Thyroid gland (tissue), 4 donors: Measurements from ENCODE around the gene KDELR3. TPM values are rescaled to one million over a fixed set of nuclear protein-coding genes. Genes with fewer than 3 reads are reported as not detected.
A peak's percentile ranks its signal among the peaks of the same experiment; 100 is the strongest.

Experiments
- DNase-seq, 2 donors: peaks; one replicate each; pipeline ENCODE4 v3.0.0-alpha.2; 2019
- H3K27ac ChIP-seq, 3 donors: fragments of 200-600 bp; sonication (generic); 1 replicate in 2 of 3; 2 replicates in 1 of 3; pipeline ENCODE4 v1.5.1; 2016 to 2019; ENCODE audit warnings: mild to moderate bottlenecking in 1 of 3, moderate library complexity in 1 of 3
- H3K27me3 ChIP-seq: fragments of 200-600 bp; sonication (generic); one replicate; pipeline ENCODE4 v1.5.1; 2019
- H3K36me3 ChIP-seq, 2 donors: fragments of 200-600 bp; sonication (generic); one replicate each; pipeline ENCODE4 v1.5.1; 2016 to 2019
- H3K4me1 ChIP-seq, 2 donors: fragments of 200-600 bp; sonication (generic); one replicate each; pipeline ENCODE4 v1.5.1; 2017 to 2019
- H3K4me3 ChIP-seq, 3 donors: fragments of 200-600 bp; sonication (generic); replicated peaks in 1 of 3; 1 replicate in 2 of 3; 2 replicates in 1 of 3; pipeline ENCODE4 v1.5.1; 2016; ENCODE audit warnings: mild to moderate bottlenecking in 1 of 3
- H3K9me3 ChIP-seq: fragments of 200-600 bp; sonication (generic); one replicate; pipeline ENCODE4 v1.5.1; 2017
- POLR2A ChIP-seq, 2 donors: fragments of 450-650 bp; IDR thresholded peaks; one replicate each; pipeline ENCODE4 v1.6.1; 2017; ENCODE audit warnings: antibody characterized with exemption in 2 of 2, mild to moderate bottlenecking in 2 of 2, moderate library complexity in 1 of 2
- WGBS, 2 donors: methylation state at CpG; one replicate each; pipeline ENCODE4 v1.1.5; 2017; 5-methylcytosine and 5-hydroxymethylcytosine counted together
- intact Hi-C: fragments of 100-400 bp; cut with DNase I; formaldehyde crosslinking; loops from one replicate; pipeline ENCODE4 v1.15.1; 2023
- total RNA-seq, 4 donors: library from RNA; depleted of rRNA; stranded (reverse); fragments of >200 nt; gene quantifications; one replicate each; pipeline ENCODE4 v1.2.3, GENCODE V29; 2016
- TF ChIP-seq, protein P1 (sequence below), 6 experiments: fragments of 200-600 bp in 3 of 6; fragments of 450-650 bp in 3 of 6; sonication (generic) in 3 of 6; IDR thresholded peaks; one replicate each; pipeline ENCODE4 v1.5.1; 2016 to 2019; ENCODE audit warnings: antibody characterized with exemption in 6 of 6, mild to moderate bottlenecking in 2 of 6, inconsistent platforms in 1 of 6, moderate library complexity in 1 of 6

KDELR3 gene
- total RNA-seq, 4 donors from 2014 or later, result 7.5 to 14.4 (median 11.8) TPM

DNA sequence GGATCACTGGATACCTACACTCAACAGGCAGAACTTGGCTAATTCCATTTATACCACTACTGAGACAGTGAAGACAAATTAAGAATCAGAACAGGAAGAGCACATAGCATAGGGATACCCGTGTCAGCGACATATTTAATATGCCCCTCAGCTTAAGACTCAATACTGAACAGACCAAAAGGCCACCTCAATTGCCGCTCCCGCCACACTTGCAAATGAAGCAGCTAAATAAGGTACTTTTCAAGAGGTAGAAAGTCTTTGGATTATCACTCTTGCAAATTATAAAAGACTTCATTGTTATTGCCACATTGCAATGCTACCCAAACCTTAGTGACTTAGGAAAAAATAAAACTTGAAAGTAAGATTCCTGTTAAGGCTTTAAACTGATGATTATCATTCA, 35.1 kb downstream of the KDELR3 start:
- H3K9me3 ChIP-seq, result no peaks in the 10 kb centered on the region
- WGBS, 2 donors, result 44 to 47% methylated on average over 4 of the region's 4 CpGs
- H3K4me3 ChIP-seq, result peak overlapping the region in 1 of 3 donors; percentile 97
- H3K4me1 ChIP-seq, result peaks cover 36 to 43% of the 10 kb centered on the region in 2 donors
- H3K27me3 ChIP-seq, result no peaks in the 10 kb centered on the region
- no peak for TF ChIP-seq POLR2A (IDR thresholded peaks at IDR 0.05)
- TF ChIP-seq, protein P1, sequence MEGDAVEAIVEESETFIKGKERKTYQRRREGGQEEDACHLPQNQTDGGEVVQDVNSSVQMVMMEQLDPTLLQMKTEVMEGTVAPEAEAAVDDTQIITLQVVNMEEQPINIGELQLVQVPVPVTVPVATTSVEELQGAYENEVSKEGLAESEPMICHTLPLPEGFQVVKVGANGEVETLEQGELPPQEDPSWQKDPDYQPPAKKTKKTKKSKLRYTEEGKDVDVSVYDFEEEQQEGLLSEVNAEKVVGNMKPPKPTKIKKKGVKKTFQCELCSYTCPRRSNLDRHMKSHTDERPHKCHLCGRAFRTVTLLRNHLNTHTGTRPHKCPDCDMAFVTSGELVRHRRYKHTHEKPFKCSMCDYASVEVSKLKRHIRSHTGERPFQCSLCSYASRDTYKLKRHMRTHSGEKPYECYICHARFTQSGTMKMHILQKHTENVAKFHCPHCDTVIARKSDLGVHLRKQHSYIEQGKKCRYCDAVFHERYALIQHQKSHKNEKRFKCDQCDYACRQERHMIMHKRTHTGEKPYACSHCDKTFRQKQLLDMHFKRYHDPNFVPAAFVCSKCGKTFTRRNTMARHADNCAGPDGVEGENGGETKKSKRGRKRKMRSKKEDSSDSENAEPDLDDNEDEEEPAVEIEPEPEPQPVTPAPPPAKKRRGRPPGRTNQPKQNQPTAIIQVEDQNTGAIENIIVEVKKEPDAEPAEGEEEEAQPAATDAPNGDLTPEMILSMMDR (IDR thresholded peaks at IDR 0.05), result no peak
- DNase-seq, result no peak
- intact Hi-C loops, result no loop called here
- H3K27ac ChIP-seq, result peak overlapping the region in 1 of 3 donors; percentile 100
- peaks cover 23 to 28% of the 10 kb centered on the region in 2 donors for H3K36me3 ChIP-seq

DNA sequence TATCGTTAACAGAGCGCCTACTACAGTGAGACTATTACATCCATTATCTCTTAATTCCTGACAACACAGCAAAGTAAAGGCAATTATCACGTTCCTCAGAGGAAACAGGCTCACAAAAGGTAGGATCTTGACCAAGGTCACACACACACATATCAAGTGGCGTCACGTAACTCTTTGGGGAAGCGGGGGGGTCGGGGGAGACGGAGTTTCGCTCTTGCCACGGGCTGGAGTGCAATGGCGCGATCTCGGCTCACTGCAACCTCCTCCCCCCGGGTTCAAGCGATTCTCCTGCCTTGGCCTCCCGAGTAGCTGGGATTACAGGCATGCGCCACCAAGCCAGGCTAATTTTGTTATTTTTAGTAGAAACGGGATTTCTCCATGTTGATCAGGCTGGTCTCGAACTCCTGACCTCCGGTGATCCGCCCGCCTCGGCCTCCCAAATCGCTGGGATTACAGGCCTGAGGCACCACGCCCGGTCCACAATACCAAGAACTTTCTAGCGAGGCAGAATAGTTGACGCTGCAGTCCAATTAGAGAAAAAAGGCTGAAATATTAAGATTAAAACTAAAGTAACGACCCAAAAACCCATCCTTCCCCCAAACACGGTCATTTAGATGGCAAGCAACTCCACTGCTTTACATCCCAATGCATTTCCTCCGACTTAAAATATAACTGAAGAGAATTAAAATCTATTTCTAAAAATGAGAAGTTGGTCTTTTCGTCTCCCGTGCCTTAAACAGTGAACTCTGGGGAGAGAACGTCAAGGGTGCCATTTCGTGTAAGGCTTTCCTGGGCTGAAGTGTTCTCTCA, 37.0 kb downstream of the KDELR3 start:
- H3K27ac ChIP-seq, result peak overlapping the region; percentile 100
- intact Hi-C loops, result no loop called here
- no peaks in the 10 kb centered on the region for H3K9me3 ChIP-seq
- peak in 1 of 2 donors; percentile 30 for TF ChIP-seq POLR2A (IDR thresholded peaks at IDR 0.05)
- TF ChIP-seq, protein P1 (IDR thresholded peaks at IDR 0.05), result no peak
- peak; percentile 60 to 63 for DNase-seq
- 2% methylated on average over 33 of the region's 35 CpGs for WGBS, 2 donors
- H3K36me3 ChIP-seq, result peaks cover 4 to 9% of the 10 kb centered on the region in 2 donors
- H3K4me1 ChIP-seq, result peaks cover 40 to 57% of the 10 kb centered on the region in 2 donors
- no peaks in the 10 kb centered on the region for H3K27me3 ChIP-seq
- H3K4me3 ChIP-seq, result peak overlapping the region; percentile 81 to 99 (median 97)

DNA sequence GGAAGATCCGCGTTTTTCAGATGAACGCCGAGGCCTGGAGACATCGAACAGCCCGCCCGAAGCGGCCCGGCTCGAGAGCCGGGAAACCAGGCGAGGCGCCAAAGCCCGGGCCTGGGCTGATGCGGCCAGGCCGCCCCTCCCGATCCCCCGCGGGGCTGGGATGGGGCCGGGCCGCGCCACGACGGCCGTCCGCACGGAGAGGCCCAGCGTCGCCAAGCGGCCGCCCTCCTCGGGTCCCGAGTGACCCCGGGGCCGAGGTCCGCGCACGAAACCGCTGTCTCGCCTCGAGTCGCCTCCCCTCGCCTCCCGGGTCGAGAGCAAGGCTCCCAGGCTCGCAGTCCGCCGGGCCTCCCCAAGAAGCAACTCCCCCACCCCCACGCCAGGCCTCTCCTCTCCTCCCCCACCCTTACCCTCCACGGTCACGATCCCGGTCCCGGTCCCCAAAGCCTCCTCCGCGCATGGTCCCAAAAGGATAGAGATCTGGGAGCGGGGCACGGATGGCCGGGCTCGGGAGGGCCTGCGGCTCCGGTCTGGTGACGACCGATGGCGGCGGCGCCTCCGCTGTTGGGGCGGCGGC, 37.7 kb downstream of the KDELR3 start:
- WGBS, 2 donors, result 1% methylated on average over 16 to 23 of the region's 69 CpGs
- intact Hi-C loops, result no loop called here
- peak overlapping the region; percentile 81 to 99 (median 97) for H3K4me3 ChIP-seq
- H3K27me3 ChIP-seq, result no peaks in the 10 kb centered on the region
- H3K4me1 ChIP-seq, result peaks cover 40 to 57% of the 10 kb centered on the region in 2 donors
- peak; percentile 83 to 86 for DNase-seq
- H3K36me3 ChIP-seq, result peaks cover 0 to 4% of the 10 kb centered on the region in 2 donors
- H3K9me3 ChIP-seq, result no peaks in the 10 kb centered on the region
- TF ChIP-seq POLR2A (IDR thresholded peaks at IDR 0.05), result peak; percentile 36 to 43
- TF ChIP-seq, protein P1 (IDR thresholded peaks at IDR 0.05), result no peak
- H3K27ac ChIP-seq, result peak overlapping the region; percentile 100

DNA sequence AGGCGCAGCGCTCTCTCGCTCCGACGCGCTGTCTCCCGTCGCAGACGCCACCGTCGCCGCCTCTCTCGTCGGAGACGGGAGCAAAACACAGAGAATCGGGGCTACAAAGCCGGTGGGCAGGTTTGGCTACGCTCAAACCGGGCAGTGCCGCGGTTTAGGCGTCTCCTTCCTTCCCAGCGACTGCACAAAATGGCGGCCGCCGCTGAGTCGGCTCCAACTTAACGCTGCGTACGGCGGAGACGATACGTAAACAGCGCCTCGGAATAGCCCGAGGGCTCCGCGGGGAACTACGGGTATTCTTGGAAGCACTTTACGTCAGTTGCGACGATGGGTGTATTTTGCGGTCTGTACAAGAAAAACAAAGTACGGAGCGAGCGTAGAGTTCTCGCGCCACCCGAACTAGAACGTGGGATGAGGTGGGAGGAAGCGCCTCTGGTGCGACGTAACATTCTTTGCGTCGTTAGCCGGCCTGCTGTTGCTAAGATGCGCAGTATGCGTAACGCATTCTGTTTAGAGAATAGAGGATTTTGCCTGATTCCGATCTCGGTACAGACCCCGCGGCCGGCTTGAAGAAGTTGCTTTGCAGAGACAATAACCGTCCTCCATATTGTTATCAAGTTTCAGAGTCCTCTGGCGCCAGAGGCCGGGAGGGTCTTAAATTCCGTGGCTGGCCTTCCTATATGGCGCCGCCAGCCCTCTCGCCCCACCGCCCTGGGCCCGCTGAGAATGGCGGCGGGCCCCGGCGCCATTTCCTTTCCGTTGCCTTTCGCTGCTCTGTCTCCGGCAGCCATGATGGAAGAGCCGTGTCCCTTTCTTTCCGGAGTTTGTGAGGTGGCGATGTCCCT, 38.4 kb downstream of the KDELR3 start, which contains the start of gene DDX17:
Gene DDX17 (minus strand): TSS at position 194 of the 845 bp plus-strand sequence.
- peak within 1 kb of the TSS; percentile 81 to 99 (median 97) for H3K4me3 ChIP-seq
- no peaks in the 10 kb centered on the region for H3K36me3 ChIP-seq
- peak; percentile 94 to 95 for DNase-seq
- 1% methylated on average over 36 to 78 of the region's 83 CpGs for WGBS, 2 donors
- peak; percentile 54 to 89 for TF ChIP-seq POLR2A (IDR thresholded peaks at IDR 0.05)
- TF ChIP-seq, protein P1 (IDR thresholded peaks at IDR 0.05), result no peak
- H3K27me3 ChIP-seq, result no peaks in the 10 kb centered on the region
- intact Hi-C loops, result no loop called here
- no peaks in the 10 kb centered on the region for H3K9me3 ChIP-seq
- peak within 1 kb of the TSS; percentile 100 for H3K27ac ChIP-seq
- peaks cover 40 to 56% of the 10 kb centered on the region in 2 donors for H3K4me1 ChIP-seq
